Gastrocnemius medialis (tissue), 4 donors: ENCODE data around the gene USP15.

Experiments used
- POLR2A ChIP-seq, 2 donors: fragments of 450-650 bp; IDR thresholded peaks; one replicate each; pipeline ENCODE4 v1.6.1; 2017; ENCODE audit warnings: antibody characterized with exemption in 2 of 2, mild to moderate bottlenecking in 2 of 2, moderate library complexity in 2 of 2
- TF ChIP-seq, protein P1 (sequence below), 5 experiments: fragments of 450-650 bp in 3 of 5; fragments of 200-600 bp in 2 of 5; sonication (generic) in 2 of 5; IDR thresholded peaks in 4 of 5; conservative IDR thresholded peaks in 1 of 5; 1 replicate in 4 of 5; 2 replicates in 1 of 5; pipeline ENCODE4 v1.5.1; 2016 to 2019; ENCODE audit warnings: antibody characterized with exemption in 5 of 5, mild to moderate bottlenecking in 3 of 5, moderate library complexity in 3 of 5

DNA sequence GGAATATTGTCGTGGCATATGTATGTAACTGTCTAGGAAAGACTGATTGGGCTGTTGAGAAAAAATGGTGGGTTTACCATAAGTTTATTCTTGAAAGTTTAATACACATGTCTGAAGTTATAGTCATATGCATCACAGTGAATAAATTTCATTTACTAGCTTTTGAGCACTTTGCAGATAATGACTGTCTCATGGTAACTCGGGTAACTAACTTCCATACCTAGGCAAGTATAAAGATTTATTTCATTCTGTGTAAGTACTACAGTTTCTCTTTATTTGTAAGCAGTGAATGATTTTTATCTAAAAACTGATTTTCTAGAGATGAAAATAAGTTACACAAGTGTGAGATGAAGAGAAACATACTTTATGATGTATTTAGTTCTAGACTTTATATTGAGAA, 3.0 kb downstream of the USP15 start:
- no peak for TF ChIP-seq POLR2A (IDR thresholded peaks at IDR 0.05)
- TF ChIP-seq, protein P1, sequence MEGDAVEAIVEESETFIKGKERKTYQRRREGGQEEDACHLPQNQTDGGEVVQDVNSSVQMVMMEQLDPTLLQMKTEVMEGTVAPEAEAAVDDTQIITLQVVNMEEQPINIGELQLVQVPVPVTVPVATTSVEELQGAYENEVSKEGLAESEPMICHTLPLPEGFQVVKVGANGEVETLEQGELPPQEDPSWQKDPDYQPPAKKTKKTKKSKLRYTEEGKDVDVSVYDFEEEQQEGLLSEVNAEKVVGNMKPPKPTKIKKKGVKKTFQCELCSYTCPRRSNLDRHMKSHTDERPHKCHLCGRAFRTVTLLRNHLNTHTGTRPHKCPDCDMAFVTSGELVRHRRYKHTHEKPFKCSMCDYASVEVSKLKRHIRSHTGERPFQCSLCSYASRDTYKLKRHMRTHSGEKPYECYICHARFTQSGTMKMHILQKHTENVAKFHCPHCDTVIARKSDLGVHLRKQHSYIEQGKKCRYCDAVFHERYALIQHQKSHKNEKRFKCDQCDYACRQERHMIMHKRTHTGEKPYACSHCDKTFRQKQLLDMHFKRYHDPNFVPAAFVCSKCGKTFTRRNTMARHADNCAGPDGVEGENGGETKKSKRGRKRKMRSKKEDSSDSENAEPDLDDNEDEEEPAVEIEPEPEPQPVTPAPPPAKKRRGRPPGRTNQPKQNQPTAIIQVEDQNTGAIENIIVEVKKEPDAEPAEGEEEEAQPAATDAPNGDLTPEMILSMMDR (IDR thresholded peaks at IDR 0.05 in 4 of 5, conservative IDR thresholded peaks at IDR 0.05 in 1 of 5), result no peak
